ENCODE data around the gene GOSR1.
"Not testable (repeated sequence)": the region's sequence is repeated elsewhere in the genome, so short reads cannot be mapped to it uniquely, and the experiment has no call there.

Gene GOSR1

DNA sequence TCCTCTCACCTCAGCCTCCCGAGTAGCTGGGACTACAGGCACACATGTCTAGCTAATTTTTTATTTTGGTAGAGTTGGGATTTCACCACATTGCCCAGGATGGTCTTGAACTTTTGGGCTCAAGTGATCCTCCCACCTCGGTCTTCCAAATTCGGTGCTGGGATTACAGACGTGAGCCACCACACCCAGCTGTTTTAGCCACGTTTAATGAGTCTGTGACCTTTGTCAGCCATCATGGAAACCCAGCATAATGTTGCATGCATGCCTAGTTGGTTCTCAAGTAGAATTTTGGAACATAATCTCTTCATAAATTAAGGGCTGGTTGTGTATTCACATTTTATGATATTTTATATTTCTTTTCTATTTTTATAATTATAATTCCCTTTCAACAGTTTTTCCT, 42.0 kb downstream of the GOSR1 start:
- DNase-seq (ENCODE audit: low read depth in 2 of 2), result peak in 1 of 2 donors; percentile 15
- no peak overlapping the region for H3K4me3 ChIP-seq (replicated peaks in 1 of 2; ENCODE audit: low read depth in 2 of 2, low read length in 2 of 2)
- TF ChIP-seq, protein P1, sequence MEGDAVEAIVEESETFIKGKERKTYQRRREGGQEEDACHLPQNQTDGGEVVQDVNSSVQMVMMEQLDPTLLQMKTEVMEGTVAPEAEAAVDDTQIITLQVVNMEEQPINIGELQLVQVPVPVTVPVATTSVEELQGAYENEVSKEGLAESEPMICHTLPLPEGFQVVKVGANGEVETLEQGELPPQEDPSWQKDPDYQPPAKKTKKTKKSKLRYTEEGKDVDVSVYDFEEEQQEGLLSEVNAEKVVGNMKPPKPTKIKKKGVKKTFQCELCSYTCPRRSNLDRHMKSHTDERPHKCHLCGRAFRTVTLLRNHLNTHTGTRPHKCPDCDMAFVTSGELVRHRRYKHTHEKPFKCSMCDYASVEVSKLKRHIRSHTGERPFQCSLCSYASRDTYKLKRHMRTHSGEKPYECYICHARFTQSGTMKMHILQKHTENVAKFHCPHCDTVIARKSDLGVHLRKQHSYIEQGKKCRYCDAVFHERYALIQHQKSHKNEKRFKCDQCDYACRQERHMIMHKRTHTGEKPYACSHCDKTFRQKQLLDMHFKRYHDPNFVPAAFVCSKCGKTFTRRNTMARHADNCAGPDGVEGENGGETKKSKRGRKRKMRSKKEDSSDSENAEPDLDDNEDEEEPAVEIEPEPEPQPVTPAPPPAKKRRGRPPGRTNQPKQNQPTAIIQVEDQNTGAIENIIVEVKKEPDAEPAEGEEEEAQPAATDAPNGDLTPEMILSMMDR (IDR thresholded peaks at IDR 0.05; ENCODE audit: low read depth, low read length), result no peak

DNA sequence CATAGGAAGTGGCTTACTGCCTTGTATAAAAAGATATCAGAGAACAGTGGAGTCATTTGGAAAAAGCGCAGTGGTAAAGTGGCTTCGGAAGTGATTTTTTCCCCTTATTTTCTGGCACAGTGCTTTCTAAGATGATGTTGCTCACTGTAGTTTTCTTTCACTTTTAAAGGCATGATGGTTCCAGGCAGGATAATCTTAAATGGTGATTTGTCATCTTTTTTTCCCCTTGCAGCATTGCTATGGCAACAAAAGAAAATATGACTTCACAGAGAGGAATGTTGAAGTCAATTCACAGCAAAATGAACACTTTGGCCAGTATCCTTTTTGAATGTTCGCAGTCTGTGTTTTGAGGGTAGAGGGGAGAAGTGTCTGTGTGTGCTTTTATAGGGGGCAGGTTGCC, 42.5 kb downstream of the GOSR1 start:
- peak; percentile 94 to 97 for DNase-seq (ENCODE audit: low read depth in 2 of 2)
- H3K4me3 ChIP-seq (replicated peaks in 1 of 2; ENCODE audit: low read depth in 2 of 2, low read length in 2 of 2), result peak overlapping the region in 1 of 2 donors; percentile 19
- TF ChIP-seq, protein P1 (IDR thresholded peaks at IDR 0.05; ENCODE audit: low read depth, low read length), result no peak

DNA sequence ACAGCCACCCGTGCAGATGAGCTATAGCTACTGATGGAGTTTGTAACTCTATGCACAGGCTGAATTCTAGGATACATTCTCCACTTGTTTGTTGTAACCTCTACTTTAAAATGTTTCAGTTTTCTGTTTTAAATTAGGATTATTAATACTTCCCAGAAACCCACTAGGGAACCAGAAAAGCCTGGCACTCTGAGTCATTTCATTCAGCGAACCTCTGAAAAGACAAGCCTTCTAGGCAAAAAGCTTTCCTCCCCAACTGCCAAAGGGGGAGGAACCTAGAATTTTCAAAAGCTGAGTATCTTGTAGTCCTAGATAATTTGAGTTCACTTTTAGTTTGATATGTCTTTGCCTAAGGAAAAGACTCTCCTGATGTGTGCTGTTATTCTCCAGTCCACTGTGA, 43.2 kb downstream of the GOSR1 start:
- TF ChIP-seq, protein P1 (IDR thresholded peaks at IDR 0.05; ENCODE audit: low read depth, low read length), result no peak
- no peak overlapping the region for H3K4me3 ChIP-seq (replicated peaks in 1 of 2; ENCODE audit: low read depth in 2 of 2, low read length in 2 of 2)
- peak; percentile 74 to 82 for DNase-seq (ENCODE audit: low read depth in 2 of 2)

DNA sequence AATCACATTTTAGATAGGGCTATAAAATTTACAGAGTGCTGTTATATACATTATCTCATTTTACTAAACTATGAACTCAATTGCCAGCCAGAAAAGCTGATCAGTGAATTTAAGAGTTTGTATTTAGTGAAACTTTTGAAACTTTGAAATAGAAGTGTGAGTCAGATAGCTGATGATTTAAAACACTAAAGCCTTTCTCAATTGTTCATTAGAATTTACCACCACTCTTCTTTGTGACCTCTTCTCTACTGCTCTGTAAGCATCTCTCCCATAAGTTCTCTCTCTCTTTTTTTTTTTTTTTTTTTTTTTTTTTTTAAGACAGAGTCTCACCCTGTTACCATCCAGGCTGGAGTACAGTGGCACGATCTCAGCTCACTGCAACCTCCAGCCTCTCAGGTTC, 43.7 kb downstream of the GOSR1 start:
- H3K4me3 ChIP-seq (replicated peaks in 1 of 2; ENCODE audit: low read depth in 2 of 2, low read length in 2 of 2), result no peak overlapping the region
- DNase-seq (ENCODE audit: low read depth in 2 of 2), result peak in 1 of 2 donors; percentile 20
- TF ChIP-seq, protein P1 (IDR thresholded peaks at IDR 0.05; ENCODE audit: low read depth, low read length), result no peak

DNA sequence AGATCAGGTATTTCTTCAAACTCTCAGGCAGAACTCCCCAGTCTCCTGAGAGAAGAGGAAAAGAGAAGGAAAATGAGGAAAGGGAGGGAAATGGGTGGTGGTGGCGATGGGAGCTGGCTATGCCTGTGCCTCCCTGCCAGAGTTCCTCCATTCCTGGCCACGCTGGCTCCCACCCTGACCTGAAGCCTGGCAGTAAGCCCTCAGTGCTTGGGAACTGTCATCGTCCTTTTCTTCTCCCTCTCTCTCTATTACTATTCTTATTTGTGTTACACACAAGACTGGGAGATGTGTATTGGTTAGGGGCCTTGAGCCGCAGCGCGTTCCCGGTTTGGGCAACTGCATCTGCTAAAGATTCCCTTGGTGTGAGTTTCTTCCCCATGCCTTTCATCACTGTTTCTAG, 44.6 kb downstream of the GOSR1 start:
- no peak overlapping the region for H3K4me3 ChIP-seq (replicated peaks in 1 of 2; ENCODE audit: low read depth in 2 of 2, low read length in 2 of 2)
- TF ChIP-seq, protein P1 (IDR thresholded peaks at IDR 0.05; ENCODE audit: low read depth, low read length), result no peak
- no peak for DNase-seq (ENCODE audit: low read depth in 2 of 2)

DNA sequence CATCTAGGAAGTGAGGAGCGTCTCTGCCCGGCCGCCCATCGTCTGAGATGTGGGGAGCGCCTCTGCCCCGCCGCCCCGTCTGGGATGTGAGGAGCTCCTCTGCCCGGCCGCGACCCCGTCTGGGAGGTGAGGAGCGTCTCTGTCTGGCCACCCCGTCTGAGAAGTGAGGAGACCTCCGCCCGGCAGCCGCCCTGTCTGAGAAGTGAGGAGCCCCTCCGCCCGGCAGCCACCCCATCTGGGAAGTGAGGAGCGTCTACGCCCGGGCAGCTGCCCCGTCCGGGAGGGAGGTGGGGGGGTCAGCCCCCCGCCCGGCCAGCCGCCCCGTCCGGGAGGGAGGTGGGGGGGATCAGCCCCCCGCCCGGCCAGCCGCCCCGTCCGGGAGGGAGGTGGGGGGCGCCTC, 46.0 kb downstream of the GOSR1 start:
- not testable (repeated sequence) for H3K4me3 ChIP-seq (replicated peaks in 1 of 2; ENCODE audit: low read depth in 2 of 2, low read length in 2 of 2)

DNA sequence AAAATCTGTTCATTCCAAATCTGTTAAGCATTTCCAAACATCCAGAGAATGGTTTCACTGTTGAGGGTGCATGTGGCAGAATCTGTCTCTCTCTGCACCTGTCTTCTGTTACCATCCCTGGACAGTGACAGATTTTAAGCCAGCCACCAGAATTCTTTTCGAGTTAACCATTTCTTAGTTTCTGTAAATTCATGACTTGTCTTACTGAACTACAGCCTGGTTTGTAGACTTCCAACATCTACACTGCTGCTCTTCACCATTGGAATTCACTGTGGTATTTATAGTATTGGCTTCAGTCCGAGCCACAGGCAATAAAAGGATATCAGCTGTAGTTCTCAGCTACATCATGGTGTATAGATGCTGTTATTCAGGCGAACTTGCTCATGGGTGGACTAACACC, 47.6 kb downstream of the GOSR1 start:
- H3K4me3 ChIP-seq (replicated peaks in 1 of 2; ENCODE audit: low read depth in 2 of 2, low read length in 2 of 2), result no peak overlapping the region
- TF ChIP-seq, protein P1 (IDR thresholded peaks at IDR 0.05; ENCODE audit: low read depth, low read length), result no peak
- peak; percentile 15 to 17 for DNase-seq (ENCODE audit: low read depth in 2 of 2)

More for the DNA sequence above, 46.0 kb downstream of the GOSR1 start:
- not testable (repeated sequence) for DNase-seq (ENCODE audit: low read depth in 2 of 2)

All from cardiac fibroblast (primary cell).